ENCODE results near the gene ACKR2. TPM values are rescaled to one million over a fixed set of nuclear protein-coding genes. Genes with fewer than 3 reads are reported as not detected.

Gene ACKR2
- total RNA-seq, 1 donor, result not detected

DNA sequence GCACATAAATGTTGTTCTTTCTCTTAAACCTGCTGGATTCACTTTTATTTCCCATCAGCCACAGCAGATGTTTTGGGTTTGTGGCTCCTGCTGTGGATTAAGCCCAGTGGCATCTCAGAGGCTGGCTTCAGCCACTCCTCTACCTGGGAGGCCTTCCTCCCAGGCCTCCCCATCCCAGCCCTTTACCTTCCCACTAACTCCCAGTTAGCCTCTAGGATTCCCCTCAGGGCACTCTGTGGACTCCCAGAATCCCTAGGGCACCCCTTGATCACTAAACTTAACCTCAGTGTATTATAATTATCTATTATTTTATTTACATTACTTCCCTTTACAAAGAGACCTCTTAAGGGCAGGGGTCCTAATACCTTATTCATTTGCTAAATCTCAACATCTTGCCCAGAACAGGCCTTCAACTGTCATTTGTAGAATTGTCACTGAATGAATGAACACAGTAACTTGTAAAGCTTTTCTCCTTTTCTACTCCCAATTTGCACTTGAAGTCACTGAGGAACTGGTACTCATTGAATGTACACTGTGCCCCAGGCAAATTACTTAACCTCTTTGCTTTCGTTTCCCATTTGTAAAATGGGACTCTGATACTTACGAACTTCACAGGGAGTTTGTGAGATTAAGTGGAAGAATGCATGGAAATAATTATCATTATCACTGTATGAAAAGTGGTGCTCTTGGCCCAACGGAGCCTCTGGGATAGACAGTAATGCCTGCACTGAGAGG lies 44.5 kb upstream of the ACKR2 start:
- Histone ChIP-seq H3K27ac (ENCODE audit: low read depth, low read length) (no peak overlapping the region), H3K4me3 (ENCODE audit: insufficient read depth, low read length) (no peak overlapping the region), H4K20me1 (ENCODE audit: insufficient read depth, low read length) (no peaks in the 10 kb centered on the region), H3K79me2 (ENCODE audit: insufficient read depth, low read length) (no peaks in the 10 kb centered on the region), H3K27me3 (ENCODE audit: insufficient read depth, low read length) (peaks cover 3% of the 10 kb centered on the region), H2AFZ (ENCODE audit: low read length) (no peak overlapping the region), H3K4me2 (ENCODE audit: insufficient read depth, low read length) (no peak overlapping the region), H3K4me1 (ENCODE audit: insufficient read depth, low read length) (peaks cover 10% of the 10 kb centered on the region), H3K36me3 (ENCODE audit: insufficient read depth, low read length) (no peaks in the 10 kb centered on the region), H3K9me3 (ENCODE audit: low read depth, low read length) (no peaks in the 10 kb centered on the region)
- DNase-seq (ENCODE audit: insufficient read length, low spot score, missing footprints), result no peak
- TF ChIP-seq, protein P1, sequence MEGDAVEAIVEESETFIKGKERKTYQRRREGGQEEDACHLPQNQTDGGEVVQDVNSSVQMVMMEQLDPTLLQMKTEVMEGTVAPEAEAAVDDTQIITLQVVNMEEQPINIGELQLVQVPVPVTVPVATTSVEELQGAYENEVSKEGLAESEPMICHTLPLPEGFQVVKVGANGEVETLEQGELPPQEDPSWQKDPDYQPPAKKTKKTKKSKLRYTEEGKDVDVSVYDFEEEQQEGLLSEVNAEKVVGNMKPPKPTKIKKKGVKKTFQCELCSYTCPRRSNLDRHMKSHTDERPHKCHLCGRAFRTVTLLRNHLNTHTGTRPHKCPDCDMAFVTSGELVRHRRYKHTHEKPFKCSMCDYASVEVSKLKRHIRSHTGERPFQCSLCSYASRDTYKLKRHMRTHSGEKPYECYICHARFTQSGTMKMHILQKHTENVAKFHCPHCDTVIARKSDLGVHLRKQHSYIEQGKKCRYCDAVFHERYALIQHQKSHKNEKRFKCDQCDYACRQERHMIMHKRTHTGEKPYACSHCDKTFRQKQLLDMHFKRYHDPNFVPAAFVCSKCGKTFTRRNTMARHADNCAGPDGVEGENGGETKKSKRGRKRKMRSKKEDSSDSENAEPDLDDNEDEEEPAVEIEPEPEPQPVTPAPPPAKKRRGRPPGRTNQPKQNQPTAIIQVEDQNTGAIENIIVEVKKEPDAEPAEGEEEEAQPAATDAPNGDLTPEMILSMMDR (IDR thresholded peaks at IDR 0.05; ENCODE audit: extremely low read depth, low read depth, low read length), result no peak

DNA sequence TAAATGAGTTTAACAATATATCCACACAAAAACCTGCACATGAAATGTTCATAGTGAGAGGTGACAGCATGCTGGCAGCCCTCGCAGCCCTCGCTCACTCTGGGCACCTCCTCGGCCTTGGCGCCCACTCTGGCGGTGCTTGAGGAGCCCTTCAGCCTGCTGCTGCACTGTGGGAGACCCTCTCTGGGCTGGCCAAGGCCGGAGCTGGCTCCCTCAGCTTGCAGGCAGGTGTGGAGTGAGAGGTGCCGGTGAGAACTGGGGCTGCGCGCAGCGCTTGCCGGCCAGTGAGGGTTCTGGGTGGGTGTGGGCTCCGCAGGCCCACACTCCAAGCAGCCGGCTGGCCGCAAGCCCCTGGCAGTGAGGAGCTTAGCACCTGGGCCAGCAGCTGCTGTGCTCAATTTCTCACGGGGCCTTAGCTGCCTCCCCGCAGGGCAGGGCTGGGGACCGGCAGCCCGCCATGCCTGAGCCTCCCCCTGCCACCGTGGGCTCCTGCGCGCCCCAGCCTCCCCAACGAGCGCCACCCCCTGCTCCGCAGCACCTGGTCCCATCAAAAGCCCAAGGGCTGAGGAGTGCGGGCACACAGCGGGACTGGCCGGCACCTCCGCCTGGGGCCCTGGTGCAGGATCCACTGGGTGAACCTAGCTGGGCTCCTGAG lies 39.6 kb upstream of the ACKR2 start:
- Histone ChIP-seq H3K4me2 (ENCODE audit: insufficient read depth, low read length) (no peak overlapping the region), H4K20me1 (ENCODE audit: insufficient read depth, low read length) (no peaks in the 10 kb centered on the region), H3K27me3 (ENCODE audit: insufficient read depth, low read length) (peaks cover 5% of the 10 kb centered on the region), H3K36me3 (ENCODE audit: insufficient read depth, low read length) (no peaks in the 10 kb centered on the region), H3K27ac (ENCODE audit: low read depth, low read length) (no peak overlapping the region), H2AFZ (ENCODE audit: low read length) (no peak overlapping the region), H3K9me3 (ENCODE audit: low read depth, low read length) (no peaks in the 10 kb centered on the region), H3K4me3 (ENCODE audit: insufficient read depth, low read length) (no peak overlapping the region), H3K79me2 (ENCODE audit: insufficient read depth, low read length) (no peaks in the 10 kb centered on the region), H3K4me1 (ENCODE audit: insufficient read depth, low read length) (peaks cover 9% of the 10 kb centered on the region)
- no peak for DNase-seq (ENCODE audit: insufficient read length, low spot score, missing footprints)
- TF ChIP-seq, protein P1 (IDR thresholded peaks at IDR 0.05; ENCODE audit: extremely low read depth, low read depth, low read length), result no peak

DNA sequence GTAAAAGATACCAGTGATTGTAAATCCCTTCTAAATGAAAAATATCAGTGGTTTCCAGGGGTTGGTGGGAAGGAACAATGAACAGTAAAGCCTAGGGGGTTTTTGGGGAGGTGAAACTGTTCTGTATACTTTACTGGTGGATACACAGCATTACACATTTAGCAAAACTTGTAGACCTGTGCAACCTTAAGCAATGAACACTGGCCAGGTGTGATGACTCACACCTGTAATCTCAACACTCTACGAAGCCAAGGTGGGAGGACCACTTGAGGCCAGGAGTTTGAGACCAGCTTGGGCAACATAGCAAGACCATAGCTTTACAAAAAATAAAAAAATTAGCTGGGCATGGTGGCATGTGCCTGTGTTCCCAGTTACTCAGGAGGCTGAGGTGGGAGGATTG lies 38.0 kb upstream of the ACKR2 start:
- no peaks in the 10 kb centered on the region for H4K20me1 ChIP-seq (ENCODE audit: insufficient read depth, low read length)

More for the DNA sequence above, 38.0 kb upstream of the ACKR2 start:
- Histone ChIP-seq H3K27me3 (ENCODE audit: insufficient read depth, low read length) (peaks cover 5% of the 10 kb centered on the region), H3K9me3 (ENCODE audit: low read depth, low read length) (no peaks in the 10 kb centered on the region), H3K4me3 (ENCODE audit: insufficient read depth, low read length) (no peak overlapping the region), H2AFZ (ENCODE audit: low read length) (no peak overlapping the region), H3K79me2 (ENCODE audit: insufficient read depth, low read length) (no peaks in the 10 kb centered on the region), H3K36me3 (ENCODE audit: insufficient read depth, low read length) (no peaks in the 10 kb centered on the region), H3K4me2 (ENCODE audit: insufficient read depth, low read length) (no peak overlapping the region), H3K27ac (ENCODE audit: low read depth, low read length) (no peak overlapping the region), H3K4me1 (ENCODE audit: insufficient read depth, low read length) (peaks cover 9% of the 10 kb centered on the region)
- TF ChIP-seq, protein P1 (IDR thresholded peaks at IDR 0.05; ENCODE audit: extremely low read depth, low read depth, low read length), result no peak
- no peak for DNase-seq (ENCODE audit: insufficient read length, low spot score, missing footprints)
